NOMO-1 treated with dmso at 0.1 percent for 144 hours (cell line): ENCODE results near the gene FAM107B.
"Not testable (repeated sequence)": the region's sequence is repeated elsewhere in the genome, so short reads cannot be mapped to it uniquely, and the experiment has no call there.

Experiments
- DNase-seq: peaks from one replicate; lab custom pipeline; 2025; ENCODE audit not compliant: unreplicated experiment; lab: John Stamatoyannopoulos, UW

FAM107B gene

GRCh38 chr10:14696821-14697220 is 77.9 kb downstream of the FAM107B start:
- no peak for DNase-seq

- DNase-seq, result peak; percentile 25
Measured at GRCh38 chr10:14695847-14696480, 78.7 kb downstream of the FAM107B start.

GRCh38 chr10:14693891-14694290 is 80.8 kb downstream of the FAM107B start:
- DNase-seq, result no peak

GRCh38 chr10:14692344-14693076 is 82.2 kb downstream of the FAM107B start:
- DNase-seq, result no peak

- DNase-seq, result no peak
Measured at GRCh38 chr10:14691359-14691758, 83.3 kb downstream of the FAM107B start.

GRCh38 chr10:14688606-14689005 is 86.1 kb downstream of the FAM107B start:
- no peak for DNase-seq

GRCh38 chr10:14688189-14688588 is 86.5 kb downstream of the FAM107B start:
- not testable (repeated sequence) for DNase-seq

- no peak for DNase-seq
Measured at GRCh38 chr10:14687340-14687739, 87.4 kb downstream of the FAM107B start.

GRCh38 chr10:14686356-14686755 is 88.3 kb downstream of the FAM107B start:
- DNase-seq, result no peak

GRCh38 chr10:14684354-14684753 is 90.3 kb downstream of the FAM107B start:
- no peak for DNase-seq

GRCh38 chr10:14683256-14683655 is 91.4 kb downstream of the FAM107B start:
- DNase-seq, result no peak

GRCh38 chr10:14681802-14682201 is 92.9 kb downstream of the FAM107B start:
- no peak for DNase-seq

- no peak for DNase-seq
Measured at GRCh38 chr10:14681305-14681704, 93.4 kb downstream of the FAM107B start.

- no peak for DNase-seq
Measured at GRCh38 chr10:14678637-14679036, 96.1 kb downstream of the FAM107B start.

GRCh38 chr10:14676732-14677131 is 98.0 kb downstream of the FAM107B start:
- no peak for DNase-seq

- no peak for DNase-seq
Measured at GRCh38 chr10:14674376-14675050, 100.2 kb downstream of the FAM107B start.

GRCh38 chr10:14673189-14673861 is 101.4 kb downstream of the FAM107B start:
- DNase-seq, result no peak

GRCh38 chr10:14671386-14671831 is 103.3 kb downstream of the FAM107B start:
- DNase-seq, result no peak

GRCh38 chr10:14670551-14671240 is 104.0 kb downstream of the FAM107B start:
- no peak for DNase-seq

GRCh38 chr10:14669576-14669975 is 105.1 kb downstream of the FAM107B start:
- DNase-seq, result no peak

GRCh38 chr10:14667781-14668180 is 106.9 kb downstream of the FAM107B start:
- no peak for DNase-seq
